ENCODE results near the gene PTGES. TPM values are rescaled to one million over a fixed set of nuclear protein-coding genes. Genes with fewer than 3 reads are reported as not detected.
A peak's percentile ranks its signal among the peaks of the same experiment; 100 is the strongest.

PTGES gene
- total RNA-seq, 2 donors from 2014 or later, result not detected

GRCh38 chr9:129704807-129705206, 48.0 kb downstream of the PTGES start:
- Mint-ChIP-seq H3K9me3 (no peaks in the 10 kb centered on the region), H3K4me3 (no peak overlapping the region), H3K27ac (no peak overlapping the region), H3K36me3 (ENCODE audit: low read depth) (no peaks in the 10 kb centered on the region), H3K4me1 (no peaks in the 10 kb centered on the region), H3K27me3 (peaks cover 8% of the 10 kb centered on the region)
- ATAC-seq (replicated peaks), result no peak

GRCh38 chr9:129703667-129704355, 49.0 kb downstream of the PTGES start:
- Mint-ChIP-seq H3K27ac (no peak overlapping the region), H3K27me3 (peaks cover 8% of the 10 kb centered on the region), H3K9me3 (no peaks in the 10 kb centered on the region), H3K4me3 (no peak overlapping the region), H3K4me1 (no peaks in the 10 kb centered on the region), H3K36me3 (ENCODE audit: low read depth) (no peaks in the 10 kb centered on the region)
- no peak for ATAC-seq (replicated peaks)

- H3K27me3 Mint-ChIP-seq, result peaks cover 8% of the 10 kb centered on the region
- ATAC-seq (replicated peaks), result no peak
- no peaks in the 10 kb centered on the region for H3K4me1 Mint-ChIP-seq
- H3K27ac Mint-ChIP-seq, result no peak overlapping the region
- no peaks in the 10 kb centered on the region for H3K9me3 Mint-ChIP-seq
- no peak overlapping the region for H3K4me3 Mint-ChIP-seq
- no peaks in the 10 kb centered on the region for H3K36me3 Mint-ChIP-seq (ENCODE audit: low read depth)
Observed at GRCh38 chr9:129702589-129703520, 50.0 kb downstream of the PTGES start.

GRCh38 chr9:129701549-129701948, 51.3 kb downstream of the PTGES start:
- Mint-ChIP-seq H3K9me3 (no peaks in the 10 kb centered on the region), H3K4me1 (no peaks in the 10 kb centered on the region), H3K36me3 (ENCODE audit: low read depth) (no peaks in the 10 kb centered on the region), H3K4me3 (no peak overlapping the region), H3K27ac (no peak overlapping the region), H3K27me3 (peaks cover 13% of the 10 kb centered on the region)
- no peak for ATAC-seq (replicated peaks)

GRCh38 chr9:129701054-129701453, 51.8 kb downstream of the PTGES start:
- no peak overlapping the region for H3K4me3 Mint-ChIP-seq
- no peaks in the 10 kb centered on the region for H3K9me3 Mint-ChIP-seq
- no peaks in the 10 kb centered on the region for H3K4me1 Mint-ChIP-seq
- H3K27me3 Mint-ChIP-seq, result peaks cover 14% of the 10 kb centered on the region
- H3K36me3 Mint-ChIP-seq (ENCODE audit: low read depth), result no peaks in the 10 kb centered on the region
- no peak for ATAC-seq (replicated peaks)
- H3K27ac Mint-ChIP-seq, result no peak overlapping the region

- no peak for ATAC-seq (replicated peaks)
- Mint-ChIP-seq H3K27me3 (peaks cover 27% of the 10 kb centered on the region), H3K36me3 (ENCODE audit: low read depth) (no peaks in the 10 kb centered on the region), H3K9me3 (no peaks in the 10 kb centered on the region), H3K4me1 (no peaks in the 10 kb centered on the region), H3K27ac (no peak overlapping the region), H3K4me3 (no peak overlapping the region)
Observed at GRCh38 chr9:129698254-129698757, 54.5 kb downstream of the PTGES start.

GRCh38 chr9:129697656-129698253, 55.1 kb downstream of the PTGES start:
- Mint-ChIP-seq H3K27ac (no peak overlapping the region), H3K9me3 (no peaks in the 10 kb centered on the region), H3K27me3 (peaks cover 27% of the 10 kb centered on the region), H3K36me3 (ENCODE audit: low read depth) (no peaks in the 10 kb centered on the region), H3K4me1 (no peaks in the 10 kb centered on the region), H3K4me3 (peak overlapping the region; percentile 69)
- peak; percentile 46 for ATAC-seq (replicated peaks)

GRCh38 chr9:129696944-129697655, 55.7 kb downstream of the PTGES start:
- H3K27ac Mint-ChIP-seq, result no peak overlapping the region
- no peaks in the 10 kb centered on the region for H3K36me3 Mint-ChIP-seq (ENCODE audit: low read depth)
- H3K4me3 Mint-ChIP-seq, result peak overlapping the region; percentile 69
- ATAC-seq (replicated peaks), result peak; percentile 70
- H3K27me3 Mint-ChIP-seq, result peaks cover 27% of the 10 kb centered on the region
- H3K9me3 Mint-ChIP-seq, result no peaks in the 10 kb centered on the region
- no peaks in the 10 kb centered on the region for H3K4me1 Mint-ChIP-seq

GRCh38 chr9:129695870-129696269, 57.0 kb downstream of the PTGES start:
- no peak for ATAC-seq (replicated peaks)
- peaks cover 22% of the 10 kb centered on the region for H3K27me3 Mint-ChIP-seq
- no peaks in the 10 kb centered on the region for H3K4me1 Mint-ChIP-seq
- H3K9me3 Mint-ChIP-seq, result no peaks in the 10 kb centered on the region
- H3K4me3 Mint-ChIP-seq, result no peak overlapping the region
- no peaks in the 10 kb centered on the region for H3K36me3 Mint-ChIP-seq (ENCODE audit: low read depth)
- H3K27ac Mint-ChIP-seq, result no peak overlapping the region

GRCh38 chr9:129694243-129694646, 58.6 kb downstream of the PTGES start:
- Mint-ChIP-seq H3K4me1 (no peaks in the 10 kb centered on the region), H3K27me3 (peaks cover 19% of the 10 kb centered on the region), H3K4me3 (no peak overlapping the region), H3K36me3 (ENCODE audit: low read depth) (no peaks in the 10 kb centered on the region), H3K9me3 (no peaks in the 10 kb centered on the region), H3K27ac (no peak overlapping the region)
- ATAC-seq (replicated peaks), result no peak

GRCh38 chr9:129693741-129694140, 59.1 kb downstream of the PTGES start:
- H3K4me1 Mint-ChIP-seq, result no peaks in the 10 kb centered on the region
- H3K36me3 Mint-ChIP-seq (ENCODE audit: low read depth), result no peaks in the 10 kb centered on the region
- H3K27ac Mint-ChIP-seq, result no peak overlapping the region
- peaks cover 19% of the 10 kb centered on the region for H3K27me3 Mint-ChIP-seq
- no peaks in the 10 kb centered on the region for H3K9me3 Mint-ChIP-seq
- no peak for ATAC-seq (replicated peaks)
- H3K4me3 Mint-ChIP-seq, result no peak overlapping the region

GRCh38 chr9:129692534-129692933, 60.3 kb downstream of the PTGES start:
- H3K27me3 Mint-ChIP-seq, result peaks cover 19% of the 10 kb centered on the region
- no peaks in the 10 kb centered on the region for H3K4me1 Mint-ChIP-seq
- no peak for ATAC-seq (replicated peaks)
- no peaks in the 10 kb centered on the region for H3K9me3 Mint-ChIP-seq
- no peak overlapping the region for H3K4me3 Mint-ChIP-seq
- H3K27ac Mint-ChIP-seq, result no peak overlapping the region
- H3K36me3 Mint-ChIP-seq (ENCODE audit: low read depth), result no peaks in the 10 kb centered on the region
